Neural cell (in vitro differentiated cells): ENCODE measurements around the gene FBXO7. TPM values are rescaled to one million over a fixed set of nuclear protein-coding genes. Genes with fewer than 3 reads are reported as not detected.

Experiments used
- H2AFZ ChIP-seq: fragments of 200-600, 300-800 bp; sonication (generic), shearing (Covaris generic); 2 replicates; pipeline ENCODE4 v1.6.0; 2014; ENCODE audit warnings: low read depth, mild to moderate bottlenecking, antibody characterized with exemption, low read length, moderate library complexity
- H3F3A ChIP-seq: fragments of 200-600 bp; shearing (Covaris generic); 2 replicates; pipeline ENCODE4 v1.6.1; 2016; ENCODE audit warnings: mild to moderate bottlenecking, moderate library complexity, mixed read lengths, antibody characterized with exemption, low read length; ENCODE audit not compliant: insufficient read depth, poor library complexity, severe bottlenecking
- H3K27ac ChIP-seq: fragments of 200-600, 300-800 bp; sonication (generic), shearing (Covaris generic); 2 replicates; pipeline ENCODE4 v1.5.1; 2014; ENCODE audit warnings: mild to moderate bottlenecking, low read length, moderate library complexity
- H3K27me3 ChIP-seq: fragments of 300-800, 200-600 bp; sonication (generic), shearing (Covaris generic); 2 replicates; pipeline ENCODE4 v1.6.0; 2014; ENCODE audit warnings: mild to moderate bottlenecking, low read depth, low read length, moderate library complexity; ENCODE audit not compliant: insufficient read depth
- H3K36me3 ChIP-seq: fragments of 300-800, 200-600 bp; sonication (generic), shearing (Covaris generic); 2 replicates; pipeline ENCODE4 v1.5.1; 2014; ENCODE audit warnings: mild to moderate bottlenecking, antibody characterized with exemption, low read length, moderate library complexity; ENCODE audit not compliant: insufficient read depth
- H3K4me2 ChIP-seq: fragments of 300-800, 200-600 bp; sonication (generic), shearing (Covaris generic); 2 replicates; pipeline ENCODE4 v1.6.0; 2014; ENCODE audit warnings: mild to moderate bottlenecking, low read length
- H3K4me3 ChIP-seq: fragments of 300-800, 200-600 bp; sonication (generic), shearing (Covaris generic); 2 replicates; pipeline ENCODE4 v1.5.1; 2014; ENCODE audit warnings: mild to moderate bottlenecking, low read length, moderate library complexity
- H3K79me2 ChIP-seq: fragments of 200-600 bp; shearing (Covaris generic); replicated peaks from 2 replicates; pipeline ENCODE4 v1.6.0; 2014; ENCODE audit warnings: mild to moderate bottlenecking, low read length, moderate library complexity; ENCODE audit not compliant: insufficient read depth
- H3K9ac ChIP-seq: fragments of 300-800, 200-600 bp; sonication (generic), shearing (Covaris generic); 2 replicates; pipeline ENCODE4 v1.6.1; 2016; ENCODE audit warnings: mild to moderate bottlenecking, low read length, mixed read lengths
- H3K9me2 ChIP-seq: fragments of 200-600 bp; shearing (Covaris generic); 2 replicates; pipeline ENCODE4 v1.6.1; 2016; ENCODE audit warnings: mild to moderate bottlenecking, low read length, mixed read lengths; ENCODE audit not compliant: insufficient read depth
- H3K9me3 ChIP-seq: fragments of 200-600, 300-800 bp; sonication (generic), shearing (Covaris generic); 2 replicates; pipeline ENCODE4 v1.6.1; 2016; ENCODE audit warnings: mild to moderate bottlenecking, mixed run types, low read length, moderate library complexity, mixed read lengths
- H4K20me1 ChIP-seq: fragments of 200-600 bp; shearing (Covaris generic); 2 replicates; pipeline ENCODE4 v1.6.1; 2016; ENCODE audit warnings: mild to moderate bottlenecking, mixed run types; ENCODE audit not compliant: insufficient read depth
- EP300 ChIP-seq: fragments of 450-650 bp; conservative IDR thresholded peaks from 2 replicates; pipeline ENCODE4 v1.6.1; 2014; ENCODE audit warnings: antibody characterized with exemption, mild to moderate bottlenecking, moderate library complexity; ENCODE audit not compliant: poor library complexity, severe bottlenecking
- EZH2 ChIP-seq: fragments of 200-600, 300-800 bp; shearing (Covaris generic), sonication (generic); IDR thresholded peaks from 2 replicates; pipeline ENCODE4 v1.6.1; 2014; ENCODE audit warnings: antibody characterized with exemption, low read length, borderline replicate concordance, mild to moderate bottlenecking; ENCODE audit not compliant: insufficient read depth, poor library complexity, severe bottlenecking
- MXI1 ChIP-seq: fragments of 450-650 bp; conservative IDR thresholded peaks from 2 replicates; pipeline ENCODE4 v1.6.1; 2014; ENCODE audit warnings: antibody characterized with exemption, mild to moderate bottlenecking; ENCODE audit not compliant: poor library complexity, severe bottlenecking
- POLR2AphosphoS5 ChIP-seq: IDR thresholded peaks from 2 replicates; pipeline ENCODE4 v1.6.1; 2012
- RAD21 ChIP-seq: fragments of 450-650 bp; conservative IDR thresholded peaks from 2 replicates; pipeline ENCODE4 v1.6.1; 2014; ENCODE audit warnings: antibody characterized with exemption, mild to moderate bottlenecking, moderate library complexity
- SMC3 ChIP-seq: fragments of 450-650 bp; conservative IDR thresholded peaks from 2 replicates; pipeline ENCODE4 v1.6.1; 2014; ENCODE audit warnings: antibody characterized with exemption, mild to moderate bottlenecking, moderate library complexity; ENCODE audit not compliant: poor library complexity
- TAF1 ChIP-seq: IDR thresholded peaks from 2 replicates; pipeline ENCODE4 v1.6.1; 2012; ENCODE audit warnings: low read depth
- polyA plus RNA-seq: library from polyadenylated mRNA; depleted of rRNA; stranded (reverse); fragments of >200 nt; gene quantifications from 2 replicates; pipeline ENCODE4 v1.2.3, GENCODE V29; 2014
- TF ChIP-seq, protein P1 (sequence below): IDR thresholded peaks from 2 replicates; pipeline ENCODE4 v1.6.1; 2012; ENCODE audit warnings: borderline replicate concordance
- TF ChIP-seq, protein P2 (sequence below): fragments of 450-650 bp; IDR thresholded peaks from 2 replicates; pipeline ENCODE4 v1.5.1; 2014; ENCODE audit warnings: antibody characterized with exemption, mild to moderate bottlenecking, moderate library complexity; ENCODE audit not compliant: poor library complexity, severe bottlenecking

The FBXO7 gene
- polyA plus RNA-seq, 1 donor from 2014 or later: 51.2 TPM

DNA sequence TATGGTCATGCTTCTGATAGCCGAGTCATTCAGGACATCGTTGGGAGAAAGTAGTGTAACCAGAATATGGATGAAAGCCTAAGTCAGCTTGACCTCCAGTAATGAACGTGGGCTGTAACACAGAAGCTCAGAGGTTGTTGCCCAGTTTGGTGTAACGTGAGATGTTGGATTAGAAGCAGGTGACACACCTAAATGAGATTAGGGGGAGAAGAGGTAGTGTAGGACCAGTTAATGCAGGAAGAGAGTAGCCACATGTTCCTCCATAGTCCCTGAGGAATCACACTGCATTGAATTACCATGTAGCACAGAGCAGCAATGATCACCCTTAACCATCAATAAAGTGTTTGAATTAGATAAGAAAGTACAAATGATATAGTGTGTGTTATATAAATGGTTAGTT, 20.4 kb downstream of the FBXO7 start:
- Histone ChIP-seq H3K79me2 (no peaks in the 10 kb centered on the region), H3F3A (no peaks in the 10 kb centered on the region), H3K9me2 (no peaks in the 10 kb centered on the region), H3K9ac (no peak overlapping the region), H3K36me3 (peaks cover 23% of the 10 kb centered on the region), H2AFZ (no peak overlapping the region), H3K4me2 (no peak overlapping the region), H3K4me3 (no peak overlapping the region), H3K27me3 (no peaks in the 10 kb centered on the region), H3K27ac (no peak overlapping the region), H4K20me1 (no peaks in the 10 kb centered on the region), H3K9me3 (no peaks in the 10 kb centered on the region)
- TF ChIP-seq EP300: no peak
- no peak for TF ChIP-seq RAD21
- no peak for TF ChIP-seq MXI1
- TF ChIP-seq, protein P1, sequence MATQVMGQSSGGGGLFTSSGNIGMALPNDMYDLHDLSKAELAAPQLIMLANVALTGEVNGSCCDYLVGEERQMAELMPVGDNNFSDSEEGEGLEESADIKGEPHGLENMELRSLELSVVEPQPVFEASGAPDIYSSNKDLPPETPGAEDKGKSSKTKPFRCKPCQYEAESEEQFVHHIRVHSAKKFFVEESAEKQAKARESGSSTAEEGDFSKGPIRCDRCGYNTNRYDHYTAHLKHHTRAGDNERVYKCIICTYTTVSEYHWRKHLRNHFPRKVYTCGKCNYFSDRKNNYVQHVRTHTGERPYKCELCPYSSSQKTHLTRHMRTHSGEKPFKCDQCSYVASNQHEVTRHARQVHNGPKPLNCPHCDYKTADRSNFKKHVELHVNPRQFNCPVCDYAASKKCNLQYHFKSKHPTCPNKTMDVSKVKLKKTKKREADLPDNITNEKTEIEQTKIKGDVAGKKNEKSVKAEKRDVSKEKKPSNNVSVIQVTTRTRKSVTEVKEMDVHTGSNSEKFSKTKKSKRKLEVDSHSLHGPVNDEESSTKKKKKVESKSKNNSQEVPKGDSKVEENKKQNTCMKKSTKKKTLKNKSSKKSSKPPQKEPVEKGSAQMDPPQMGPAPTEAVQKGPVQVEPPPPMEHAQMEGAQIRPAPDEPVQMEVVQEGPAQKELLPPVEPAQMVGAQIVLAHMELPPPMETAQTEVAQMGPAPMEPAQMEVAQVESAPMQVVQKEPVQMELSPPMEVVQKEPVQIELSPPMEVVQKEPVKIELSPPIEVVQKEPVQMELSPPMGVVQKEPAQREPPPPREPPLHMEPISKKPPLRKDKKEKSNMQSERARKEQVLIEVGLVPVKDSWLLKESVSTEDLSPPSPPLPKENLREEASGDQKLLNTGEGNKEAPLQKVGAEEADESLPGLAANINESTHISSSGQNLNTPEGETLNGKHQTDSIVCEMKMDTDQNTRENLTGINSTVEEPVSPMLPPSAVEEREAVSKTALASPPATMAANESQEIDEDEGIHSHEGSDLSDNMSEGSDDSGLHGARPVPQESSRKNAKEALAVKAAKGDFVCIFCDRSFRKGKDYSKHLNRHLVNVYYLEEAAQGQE: no peak
- no peak for TF ChIP-seq SMC3
- no peak for TF ChIP-seq EZH2
- TF ChIP-seq, protein P2, sequence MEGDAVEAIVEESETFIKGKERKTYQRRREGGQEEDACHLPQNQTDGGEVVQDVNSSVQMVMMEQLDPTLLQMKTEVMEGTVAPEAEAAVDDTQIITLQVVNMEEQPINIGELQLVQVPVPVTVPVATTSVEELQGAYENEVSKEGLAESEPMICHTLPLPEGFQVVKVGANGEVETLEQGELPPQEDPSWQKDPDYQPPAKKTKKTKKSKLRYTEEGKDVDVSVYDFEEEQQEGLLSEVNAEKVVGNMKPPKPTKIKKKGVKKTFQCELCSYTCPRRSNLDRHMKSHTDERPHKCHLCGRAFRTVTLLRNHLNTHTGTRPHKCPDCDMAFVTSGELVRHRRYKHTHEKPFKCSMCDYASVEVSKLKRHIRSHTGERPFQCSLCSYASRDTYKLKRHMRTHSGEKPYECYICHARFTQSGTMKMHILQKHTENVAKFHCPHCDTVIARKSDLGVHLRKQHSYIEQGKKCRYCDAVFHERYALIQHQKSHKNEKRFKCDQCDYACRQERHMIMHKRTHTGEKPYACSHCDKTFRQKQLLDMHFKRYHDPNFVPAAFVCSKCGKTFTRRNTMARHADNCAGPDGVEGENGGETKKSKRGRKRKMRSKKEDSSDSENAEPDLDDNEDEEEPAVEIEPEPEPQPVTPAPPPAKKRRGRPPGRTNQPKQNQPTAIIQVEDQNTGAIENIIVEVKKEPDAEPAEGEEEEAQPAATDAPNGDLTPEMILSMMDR: no peak
- TF ChIP-seq POLR2AphosphoS5: no peak
- no peak for TF ChIP-seq TAF1

- Histone ChIP-seq H3K79me2 (no peaks in the 10 kb centered on the region), H3F3A (no peaks in the 10 kb centered on the region), H2AFZ (no peak overlapping the region), H3K36me3 (peaks cover 13% of the 10 kb centered on the region), H3K9ac (no peak overlapping the region), H3K27ac (no peak overlapping the region), H3K27me3 (no peaks in the 10 kb centered on the region), H3K9me3 (no peaks in the 10 kb centered on the region), H3K4me3 (no peak overlapping the region), H3K4me2 (no peak overlapping the region), H4K20me1 (no peaks in the 10 kb centered on the region), H3K9me2 (no peaks in the 10 kb centered on the region)
- TF ChIP-seq EZH2: no peak
- no peak for TF ChIP-seq SMC3
- no peak for TF ChIP-seq EP300
- TF ChIP-seq POLR2AphosphoS5: no peak
- no peak for TF ChIP-seq RAD21
- TF ChIP-seq, protein P2: no peak
- no peak for TF ChIP-seq MXI1
Measured at GRCh38 chr22:32499666-32500065, 25.1 kb downstream of the FBXO7 start.
